ENCODE results near the gene RASSF9. TPM values are rescaled to one million over a fixed set of nuclear protein-coding genes. Genes with fewer than 3 reads are reported as not detected.

Gene RASSF9
- total and polyA plus RNA-seq, 10 of the 15 experiments (the other 5 are each of a cell fraction or from before 2014, with no cell fraction given) = under 0.01 to 0.10 TPM; not detected in 8

DNA sequence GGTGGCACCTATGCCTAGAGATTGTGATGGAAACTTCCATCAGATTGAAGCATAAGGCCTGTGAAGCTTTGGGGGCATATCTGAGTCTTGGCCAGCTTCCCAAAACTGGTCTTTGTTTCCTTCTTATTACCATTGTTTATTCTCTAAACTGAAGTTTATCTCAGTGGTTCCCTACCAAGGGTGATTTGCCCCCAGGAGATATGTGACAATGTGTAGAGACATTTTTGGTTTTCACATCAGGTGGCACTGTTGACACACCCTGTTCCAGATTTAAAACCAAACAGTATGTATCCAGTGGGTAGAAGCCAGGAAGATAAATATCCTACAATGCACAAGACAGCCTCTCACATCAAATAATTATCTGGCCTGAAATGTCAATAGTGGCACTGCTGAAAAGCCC is 22.1 kb downstream of the RASSF9 start:
- DNase-seq (ENCODE audit: low read depth, low spot score) = no peak
- RAD21 ChIA-PET (ENCODE audit: unreplicated experiment) = interaction anchor here (1.0 kb wide), 1 partner anchor 52 kb away, joined by 3 read pairs; no protein-coding TSS in a partner anchor
- POLR2A ChIA-PET = no interaction called here
- TF ChIP-seq BMI1 (IDR thresholded peaks at IDR 0.05; ENCODE audit: borderline replicate concordance) (no peak), WRNIP1 (IDR thresholded peaks at IDR 0.05; ENCODE audit: borderline replicate concordance, low read depth, low read length) (no peak), ZNF207 (IDR thresholded peaks at IDR 0.05; ENCODE audit: borderline replicate concordance) (no peak)
- TF ChIP-seq, protein P1, sequence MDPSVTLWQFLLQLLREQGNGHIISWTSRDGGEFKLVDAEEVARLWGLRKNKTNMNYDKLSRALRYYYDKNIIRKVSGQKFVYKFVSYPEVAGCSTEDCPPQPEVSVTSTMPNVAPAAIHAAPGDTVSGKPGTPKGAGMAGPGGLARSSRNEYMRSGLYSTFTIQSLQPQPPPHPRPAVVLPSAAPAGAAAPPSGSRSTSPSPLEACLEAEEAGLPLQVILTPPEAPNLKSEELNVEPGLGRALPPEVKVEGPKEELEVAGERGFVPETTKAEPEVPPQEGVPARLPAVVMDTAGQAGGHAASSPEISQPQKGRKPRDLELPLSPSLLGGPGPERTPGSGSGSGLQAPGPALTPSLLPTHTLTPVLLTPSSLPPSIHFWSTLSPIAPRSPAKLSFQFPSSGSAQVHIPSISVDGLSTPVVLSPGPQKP (IDR thresholded peaks at IDR 0.05; ENCODE audit: low read depth, low read length) = no peak
- TF ChIP-seq, protein P2, sequence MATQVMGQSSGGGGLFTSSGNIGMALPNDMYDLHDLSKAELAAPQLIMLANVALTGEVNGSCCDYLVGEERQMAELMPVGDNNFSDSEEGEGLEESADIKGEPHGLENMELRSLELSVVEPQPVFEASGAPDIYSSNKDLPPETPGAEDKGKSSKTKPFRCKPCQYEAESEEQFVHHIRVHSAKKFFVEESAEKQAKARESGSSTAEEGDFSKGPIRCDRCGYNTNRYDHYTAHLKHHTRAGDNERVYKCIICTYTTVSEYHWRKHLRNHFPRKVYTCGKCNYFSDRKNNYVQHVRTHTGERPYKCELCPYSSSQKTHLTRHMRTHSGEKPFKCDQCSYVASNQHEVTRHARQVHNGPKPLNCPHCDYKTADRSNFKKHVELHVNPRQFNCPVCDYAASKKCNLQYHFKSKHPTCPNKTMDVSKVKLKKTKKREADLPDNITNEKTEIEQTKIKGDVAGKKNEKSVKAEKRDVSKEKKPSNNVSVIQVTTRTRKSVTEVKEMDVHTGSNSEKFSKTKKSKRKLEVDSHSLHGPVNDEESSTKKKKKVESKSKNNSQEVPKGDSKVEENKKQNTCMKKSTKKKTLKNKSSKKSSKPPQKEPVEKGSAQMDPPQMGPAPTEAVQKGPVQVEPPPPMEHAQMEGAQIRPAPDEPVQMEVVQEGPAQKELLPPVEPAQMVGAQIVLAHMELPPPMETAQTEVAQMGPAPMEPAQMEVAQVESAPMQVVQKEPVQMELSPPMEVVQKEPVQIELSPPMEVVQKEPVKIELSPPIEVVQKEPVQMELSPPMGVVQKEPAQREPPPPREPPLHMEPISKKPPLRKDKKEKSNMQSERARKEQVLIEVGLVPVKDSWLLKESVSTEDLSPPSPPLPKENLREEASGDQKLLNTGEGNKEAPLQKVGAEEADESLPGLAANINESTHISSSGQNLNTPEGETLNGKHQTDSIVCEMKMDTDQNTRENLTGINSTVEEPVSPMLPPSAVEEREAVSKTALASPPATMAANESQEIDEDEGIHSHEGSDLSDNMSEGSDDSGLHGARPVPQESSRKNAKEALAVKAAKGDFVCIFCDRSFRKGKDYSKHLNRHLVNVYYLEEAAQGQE (IDR thresholded peaks at IDR 0.05; ENCODE audit: low read depth, low read length) = no peak
- no peak overlapping the region for H3K4me3 ChIP-seq
- H3K9ac ChIP-seq (ENCODE audit: control insufficient read depth, insufficient read depth, low read length) = no peak overlapping the region
- H3K27ac ChIP-seq (ENCODE audit: control insufficient read depth, insufficient read depth) = no peak overlapping the region
- no peak overlapping the region for H2AFZ ChIP-seq (ENCODE audit: control insufficient read depth, low read depth, low read length)
- SMC1A ChIA-PET (ENCODE audit: uncharacterized antibody, unreplicated experiment) = interaction anchor here (1.3 to 1.5 kb wide), 2 partner anchors 8 to 53 kb away, joined by 3 read pairs; no protein-coding TSS in a partner anchor
- H4K20me1 ChIP-seq (ENCODE audit: control insufficient read depth, insufficient read depth) = no peaks in the 10 kb centered on the region
- H3K27me3 ChIP-seq (replicated peaks in 1 of 2; ENCODE audit: control insufficient read depth in 2 of 2, insufficient read depth in 2 of 2, low read length in 1 of 2) = no peaks in the 10 kb centered on the region
- no peak for ATAC-seq
- FAIRE-seq = no peak
- no peaks in the 10 kb centered on the region for H3K36me3 ChIP-seq (ENCODE audit: control insufficient read depth in 2 of 2, insufficient read depth in 2 of 2, low read length in 1 of 2)
- H3K4me2 ChIP-seq (ENCODE audit: control insufficient read depth, insufficient read depth) = no peak overlapping the region
- no peaks in the 10 kb centered on the region for H3K4me1 ChIP-seq (ENCODE audit: control insufficient read depth, insufficient read depth, low read length)
- no TSS peak for BruUV-seq (replicated peaks)
- in situ Hi-C loops (cut with MboI) (no loop called here), intact Hi-C loops (cut with micrococcal nuclease; ENCODE audit: unreplicated experiment) (no loop called here)
- CTCF ChIA-PET = interaction anchor here (0.8 kb wide), 1 partner anchor 53 kb away, joined by 3 read pairs; no protein-coding TSS in a partner anchor
- no peaks in the 10 kb centered on the region for H3K79me2 ChIP-seq (ENCODE audit: control insufficient read depth, insufficient read depth, low read length)
- H3K9me3 ChIP-seq (replicated peaks; ENCODE audit: control insufficient read depth, insufficient read depth, low read length) = no peaks in the 10 kb centered on the region
